Measurements from ENCODE around the gene MYOF. TPM values are rescaled to one million over a fixed set of nuclear protein-coding genes. Genes with fewer than 3 reads are reported as not detected.
A peak's percentile ranks its signal among the peaks of the same experiment; 100 is the strongest.

Gene MYOF
- total RNA-seq, 2 donors from 2014 or later, result 84.4 to 85.0 TPM

DNA sequence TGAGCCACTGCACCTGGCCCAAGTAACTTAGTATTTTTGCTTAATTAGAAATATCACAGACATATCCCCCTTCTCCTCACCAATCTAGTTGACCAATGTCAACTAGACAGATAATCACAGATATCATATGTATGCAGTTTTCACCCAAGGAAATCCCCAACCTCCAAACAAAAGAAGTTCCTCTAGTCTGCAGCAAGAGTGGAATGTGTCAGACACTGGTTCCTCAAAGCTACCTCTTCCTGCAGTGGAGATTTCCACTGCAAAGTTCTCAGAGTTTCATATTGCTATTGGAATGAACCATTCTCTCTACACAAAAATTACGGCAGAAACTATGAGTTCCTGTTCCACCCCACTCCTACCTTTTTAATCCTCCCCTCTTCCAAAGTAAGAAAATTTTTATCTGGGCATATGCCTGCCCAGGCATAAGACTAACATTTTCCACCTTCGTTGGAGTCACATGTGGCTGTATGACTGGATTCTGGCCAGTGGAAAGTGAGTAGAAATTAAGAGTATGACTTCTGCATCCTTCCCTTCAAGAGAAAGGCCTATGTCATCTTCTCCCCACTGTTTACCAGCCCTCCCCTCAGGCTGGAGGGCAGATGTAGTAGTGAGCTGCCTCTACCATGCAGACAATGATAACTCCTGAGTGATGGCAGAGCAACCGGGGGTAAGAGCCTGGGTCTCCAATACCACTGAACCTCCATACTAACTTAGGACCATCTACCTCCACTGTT, 103.0 kb downstream of the MYOF start:
- no peak overlapping the region for H3K27ac ChIP-seq
- WGBS, result 75% methylated on average over 3 of the region's 3 CpGs
- TF ChIP-seq POLR2A (IDR thresholded peaks at IDR 0.05) (no peak), POLR2AphosphoS5 (IDR thresholded peaks at IDR 0.05) (no peak)
- TF ChIP-seq, protein P1, sequence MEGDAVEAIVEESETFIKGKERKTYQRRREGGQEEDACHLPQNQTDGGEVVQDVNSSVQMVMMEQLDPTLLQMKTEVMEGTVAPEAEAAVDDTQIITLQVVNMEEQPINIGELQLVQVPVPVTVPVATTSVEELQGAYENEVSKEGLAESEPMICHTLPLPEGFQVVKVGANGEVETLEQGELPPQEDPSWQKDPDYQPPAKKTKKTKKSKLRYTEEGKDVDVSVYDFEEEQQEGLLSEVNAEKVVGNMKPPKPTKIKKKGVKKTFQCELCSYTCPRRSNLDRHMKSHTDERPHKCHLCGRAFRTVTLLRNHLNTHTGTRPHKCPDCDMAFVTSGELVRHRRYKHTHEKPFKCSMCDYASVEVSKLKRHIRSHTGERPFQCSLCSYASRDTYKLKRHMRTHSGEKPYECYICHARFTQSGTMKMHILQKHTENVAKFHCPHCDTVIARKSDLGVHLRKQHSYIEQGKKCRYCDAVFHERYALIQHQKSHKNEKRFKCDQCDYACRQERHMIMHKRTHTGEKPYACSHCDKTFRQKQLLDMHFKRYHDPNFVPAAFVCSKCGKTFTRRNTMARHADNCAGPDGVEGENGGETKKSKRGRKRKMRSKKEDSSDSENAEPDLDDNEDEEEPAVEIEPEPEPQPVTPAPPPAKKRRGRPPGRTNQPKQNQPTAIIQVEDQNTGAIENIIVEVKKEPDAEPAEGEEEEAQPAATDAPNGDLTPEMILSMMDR (IDR thresholded peaks at IDR 0.05), result no peak
- H3K36me3 ChIP-seq, result no peaks in the 10 kb centered on the region
- no peaks in the 10 kb centered on the region for H3K9me3 ChIP-seq
- DNase-seq (ENCODE audit: low spot score), result no peak
- intact Hi-C loops (cut with DNase I), result no loop called here
- H3K4me3 ChIP-seq, result no peak overlapping the region
- H3K27me3 ChIP-seq (replicated peaks; ENCODE audit: insufficient read depth), result no peaks in the 10 kb centered on the region
- H3K4me1 ChIP-seq (replicated peaks), result no peaks in the 10 kb centered on the region

DNA sequence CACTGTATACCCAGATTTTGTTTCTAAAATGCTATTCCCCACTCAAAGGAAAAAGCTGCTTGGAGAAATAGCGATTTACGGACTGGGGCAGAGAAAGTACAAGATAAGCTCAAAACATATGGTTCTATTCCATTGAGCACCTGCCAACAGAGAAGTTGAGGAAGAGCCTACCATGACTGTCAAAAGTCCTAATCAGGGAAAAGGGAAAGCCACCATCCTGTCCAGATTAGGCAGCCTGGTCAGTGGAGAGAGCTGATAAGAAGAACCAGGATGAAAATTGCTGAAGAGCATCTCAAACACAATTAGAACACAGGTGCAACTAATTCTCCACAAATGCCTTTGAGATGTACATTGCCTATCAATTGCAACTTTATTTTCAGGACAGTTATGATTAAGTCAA, 104.1 kb downstream of the MYOF start:
- intact Hi-C loops (cut with DNase I), result no loop called here

DNA sequence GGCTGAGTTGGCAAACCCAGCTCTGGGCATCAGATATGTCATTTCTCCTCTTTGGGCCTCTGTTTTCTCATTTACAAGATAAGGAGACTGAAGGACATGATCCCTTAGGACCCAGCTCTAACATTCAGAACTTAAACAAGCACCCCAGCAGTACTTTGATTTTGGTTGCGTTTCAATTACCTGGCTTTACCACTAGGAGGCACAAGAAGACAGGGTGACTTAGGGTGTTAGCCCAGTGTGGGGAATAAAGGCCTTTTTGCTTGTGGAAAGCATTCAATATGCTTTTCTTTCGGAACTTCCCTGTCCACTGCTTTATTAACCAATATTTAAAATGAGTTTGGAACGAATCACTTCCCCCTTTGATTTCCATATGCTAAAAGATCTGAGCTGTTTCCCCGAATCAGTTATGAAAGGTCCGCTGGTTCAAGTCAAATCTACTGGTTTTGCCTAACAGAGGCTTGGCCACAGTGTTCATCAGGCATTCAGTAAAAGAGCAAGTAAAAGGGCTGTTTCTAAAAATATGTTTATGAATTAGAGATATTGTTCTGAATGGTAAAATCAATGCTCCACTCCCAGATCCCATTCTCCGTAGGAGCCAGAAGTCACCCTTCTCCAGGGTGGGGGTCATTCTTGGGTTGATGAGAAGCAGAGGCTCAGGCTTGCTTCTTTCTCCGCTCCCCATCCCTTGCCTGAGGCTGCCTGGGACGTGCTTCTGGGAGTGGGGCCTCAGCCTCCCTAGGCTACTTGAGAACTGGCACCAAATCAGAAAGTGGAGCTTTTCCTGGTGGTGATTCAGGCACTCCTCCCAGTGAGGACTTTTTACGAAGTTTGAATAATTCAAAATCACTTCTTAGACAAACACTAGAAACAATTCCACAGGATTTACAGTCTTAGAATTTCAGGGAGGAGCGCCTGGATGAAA, 105.5 kb downstream of the MYOF start:
- Histone ChIP-seq H3K27me3 (replicated peaks; ENCODE audit: insufficient read depth) (no peaks in the 10 kb centered on the region), H3K27ac (peak overlapping the region; percentile 70 to 76), H3K4me1 (replicated peaks) (no peaks in the 10 kb centered on the region), H3K9me3 (no peaks in the 10 kb centered on the region), H3K4me3 (no peak overlapping the region), H3K36me3 (no peaks in the 10 kb centered on the region)
- 18% methylated on average over 10 of the region's 10 CpGs for WGBS
- peak; percentile 69 for DNase-seq (ENCODE audit: low spot score)
- intact Hi-C loops (cut with DNase I), result loop anchor here (1.0 kb wide), 1 partner anchor 106 kb away; the partner anchor contains the start of gene MYOF
- TF ChIP-seq POLR2AphosphoS5 (IDR thresholded peaks at IDR 0.05) (peak; percentile 79), POLR2A (IDR thresholded peaks at IDR 0.05) (no peak)
- TF ChIP-seq, protein P1 (IDR thresholded peaks at IDR 0.05), result peak; percentile 84 to 97 (median 96)

More for the DNA sequence above, 104.1 kb downstream of the MYOF start:
- TF ChIP-seq POLR2AphosphoS5 (IDR thresholded peaks at IDR 0.05) (no peak), POLR2A (IDR thresholded peaks at IDR 0.05) (no peak)
- TF ChIP-seq, protein P1 (IDR thresholded peaks at IDR 0.05), result no peak
- Histone ChIP-seq H3K36me3 (no peaks in the 10 kb centered on the region), H3K27me3 (replicated peaks; ENCODE audit: insufficient read depth) (no peaks in the 10 kb centered on the region), H3K4me3 (no peak overlapping the region), H3K27ac (no peak overlapping the region), H3K4me1 (replicated peaks) (no peaks in the 10 kb centered on the region), H3K9me3 (no peaks in the 10 kb centered on the region)
- no peak for DNase-seq (ENCODE audit: low spot score)
- WGBS, result 87% methylated on average over 2 of the region's 2 CpGs

DNA sequence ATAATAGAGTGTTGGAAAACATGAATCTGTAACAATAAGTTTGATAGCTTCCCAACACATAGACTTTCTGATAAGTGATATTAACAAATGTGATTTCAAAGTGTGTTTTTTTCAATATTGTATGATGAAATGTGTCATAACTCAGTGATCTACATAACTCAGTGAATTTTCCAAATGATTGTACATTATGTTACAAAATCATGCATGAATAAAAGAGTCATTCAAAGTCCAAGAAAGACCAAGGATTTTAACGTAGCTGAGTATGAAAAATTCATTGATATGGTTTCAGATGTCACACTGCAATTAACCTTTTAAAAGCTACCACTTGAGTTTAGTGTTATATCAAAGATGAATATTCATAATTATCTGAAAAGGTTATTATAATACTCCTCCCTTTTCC, 111.2 kb downstream of the MYOF start:
- TF ChIP-seq POLR2AphosphoS5 (IDR thresholded peaks at IDR 0.05), result no peak
- TF ChIP-seq, protein P1 (IDR thresholded peaks at IDR 0.05), result no peak
- no peak for TF ChIP-seq POLR2A (IDR thresholded peaks at IDR 0.05)
- no peaks in the 10 kb centered on the region for H3K9me3 ChIP-seq
- peaks cover 0 to 2% of the 10 kb centered on the region in 2 donors for H3K36me3 ChIP-seq
- no peaks in the 10 kb centered on the region for H3K4me1 ChIP-seq (replicated peaks)
- intact Hi-C loops (cut with DNase I), result no loop called here
- DNase-seq (ENCODE audit: low spot score), result no peak
- no peaks in the 10 kb centered on the region for H3K27me3 ChIP-seq (replicated peaks; ENCODE audit: insufficient read depth)
- WGBS, result 38% methylated on average over 1 of the region's 1 CpG
- H3K4me3 ChIP-seq, result no peak overlapping the region
- H3K27ac ChIP-seq, result no peak overlapping the region
